ENCODE results near the gene DNTT.

DNA sequence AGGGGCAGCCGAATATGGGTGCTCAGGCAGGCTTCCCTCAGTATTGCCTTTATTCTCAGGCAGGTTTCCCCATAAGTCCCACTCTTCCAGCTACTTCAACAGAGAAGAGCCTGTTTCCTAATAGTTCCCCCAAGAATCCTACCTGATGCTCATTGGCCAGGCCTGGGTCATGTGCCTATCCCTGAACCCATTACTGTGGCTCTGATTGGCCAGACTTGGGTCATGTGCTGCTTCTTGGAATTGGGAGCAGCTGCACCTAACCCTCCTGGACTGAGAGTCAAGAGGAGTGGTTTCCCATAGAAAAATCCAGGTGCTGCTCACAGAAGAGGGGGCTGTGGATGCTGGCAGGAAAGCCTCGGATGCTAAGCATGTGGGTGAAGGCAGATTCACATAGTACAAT is 32.9 kb downstream of the DNTT start:
- TF ChIP-seq, protein P1, sequence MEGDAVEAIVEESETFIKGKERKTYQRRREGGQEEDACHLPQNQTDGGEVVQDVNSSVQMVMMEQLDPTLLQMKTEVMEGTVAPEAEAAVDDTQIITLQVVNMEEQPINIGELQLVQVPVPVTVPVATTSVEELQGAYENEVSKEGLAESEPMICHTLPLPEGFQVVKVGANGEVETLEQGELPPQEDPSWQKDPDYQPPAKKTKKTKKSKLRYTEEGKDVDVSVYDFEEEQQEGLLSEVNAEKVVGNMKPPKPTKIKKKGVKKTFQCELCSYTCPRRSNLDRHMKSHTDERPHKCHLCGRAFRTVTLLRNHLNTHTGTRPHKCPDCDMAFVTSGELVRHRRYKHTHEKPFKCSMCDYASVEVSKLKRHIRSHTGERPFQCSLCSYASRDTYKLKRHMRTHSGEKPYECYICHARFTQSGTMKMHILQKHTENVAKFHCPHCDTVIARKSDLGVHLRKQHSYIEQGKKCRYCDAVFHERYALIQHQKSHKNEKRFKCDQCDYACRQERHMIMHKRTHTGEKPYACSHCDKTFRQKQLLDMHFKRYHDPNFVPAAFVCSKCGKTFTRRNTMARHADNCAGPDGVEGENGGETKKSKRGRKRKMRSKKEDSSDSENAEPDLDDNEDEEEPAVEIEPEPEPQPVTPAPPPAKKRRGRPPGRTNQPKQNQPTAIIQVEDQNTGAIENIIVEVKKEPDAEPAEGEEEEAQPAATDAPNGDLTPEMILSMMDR (conservative IDR thresholded peaks at IDR 0.05; ENCODE audit: low read length), result no peak
- TF ChIP-seq EZH2phosphoT487 (IDR thresholded peaks at IDR 0.05; ENCODE audit: borderline replicate concordance, low read depth, low read length), result no peak

Data from OCI-LY7 (cell line).